Measurements from ENCODE around the gene MAPT. TPM values are rescaled to one million over a fixed set of nuclear protein-coding genes. Genes with fewer than 3 reads are reported as not detected.
A peak's percentile ranks its signal among the peaks of the same experiment; 100 is the strongest.

MAPT gene
- total and polyA plus RNA-seq, 2 of the 13 experiments (the other 11 are each of a cell fraction or from before 2014, with no cell fraction given): 2.1 to 2.8 TPM

DNA sequence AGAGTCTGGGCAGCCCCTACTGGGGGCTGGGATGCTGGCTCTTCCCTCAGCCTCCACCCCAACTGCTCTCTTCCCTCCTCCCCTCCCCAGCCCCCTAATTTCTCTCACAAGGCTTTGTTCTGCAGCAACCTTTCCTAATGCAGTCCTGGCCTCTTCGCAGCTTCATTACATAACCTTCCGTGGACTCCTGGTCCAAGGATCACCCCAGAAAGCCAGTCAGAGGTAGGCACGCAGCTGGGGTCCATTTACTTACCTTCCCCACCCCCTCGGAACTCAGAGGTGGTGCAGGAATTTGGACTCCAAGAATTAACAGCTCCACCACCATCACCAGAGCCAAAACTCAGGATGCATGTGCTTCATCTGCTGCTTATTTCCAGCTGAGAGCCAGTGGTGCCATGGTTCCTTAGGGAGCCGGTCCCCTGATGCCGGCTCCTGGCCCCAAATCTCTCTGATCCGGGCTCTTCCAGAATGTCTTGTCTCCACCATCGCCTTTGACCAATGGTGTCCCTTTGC lies 40.9 kb downstream of the MAPT start (continued):
- TF ChIP-seq, protein P1, sequence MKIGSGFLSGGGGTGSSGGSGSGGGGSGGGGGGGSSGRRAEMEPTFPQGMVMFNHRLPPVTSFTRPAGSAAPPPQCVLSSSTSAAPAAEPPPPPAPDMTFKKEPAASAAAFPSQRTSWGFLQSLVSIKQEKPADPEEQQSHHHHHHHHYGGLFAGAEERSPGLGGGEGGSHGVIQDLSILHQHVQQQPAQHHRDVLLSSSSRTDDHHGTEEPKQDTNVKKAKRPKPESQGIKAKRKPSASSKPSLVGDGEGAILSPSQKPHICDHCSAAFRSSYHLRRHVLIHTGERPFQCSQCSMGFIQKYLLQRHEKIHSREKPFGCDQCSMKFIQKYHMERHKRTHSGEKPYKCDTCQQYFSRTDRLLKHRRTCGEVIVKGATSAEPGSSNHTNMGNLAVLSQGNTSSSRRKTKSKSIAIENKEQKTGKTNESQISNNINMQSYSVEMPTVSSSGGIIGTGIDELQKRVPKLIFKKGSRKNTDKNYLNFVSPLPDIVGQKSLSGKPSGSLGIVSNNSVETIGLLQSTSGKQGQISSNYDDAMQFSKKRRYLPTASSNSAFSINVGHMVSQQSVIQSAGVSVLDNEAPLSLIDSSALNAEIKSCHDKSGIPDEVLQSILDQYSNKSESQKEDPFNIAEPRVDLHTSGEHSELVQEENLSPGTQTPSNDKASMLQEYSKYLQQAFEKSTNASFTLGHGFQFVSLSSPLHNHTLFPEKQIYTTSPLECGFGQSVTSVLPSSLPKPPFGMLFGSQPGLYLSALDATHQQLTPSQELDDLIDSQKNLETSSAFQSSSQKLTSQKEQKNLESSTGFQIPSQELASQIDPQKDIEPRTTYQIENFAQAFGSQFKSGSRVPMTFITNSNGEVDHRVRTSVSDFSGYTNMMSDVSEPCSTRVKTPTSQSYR (CRISPR knock-in tag; IDR thresholded peaks at IDR 0.05; ENCODE audit: borderline replicate concordance): peak; percentile 54
- TF ChIP-seq ZSCAN30 (CRISPR knock-in tag; IDR thresholded peaks at IDR 0.05): no peak
- no peak for TF ChIP-seq HNRNPLL (IDR thresholded peaks at IDR 0.05; ENCODE audit: low read depth, low read length, poor library complexity, severe bottlenecking)
- TF ChIP-seq TMF1 (CRISPR knock-in tag; IDR thresholded peaks at IDR 0.05; ENCODE audit: low read depth): no peak
- TF ChIP-seq, protein P2, sequence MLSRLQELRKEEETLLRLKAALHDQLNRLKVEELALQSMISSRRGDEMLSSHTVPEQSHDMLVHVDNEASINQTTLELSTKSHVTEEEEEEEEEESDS (CRISPR knock-in tag; IDR thresholded peaks at IDR 0.05; ENCODE audit: borderline replicate concordance): no peak
- TF ChIP-seq HNF4A (CRISPR knock-in tag; IDR thresholded peaks at IDR 0.05): peak; percentile 92
- 0 out of 2 replicates have a peak, but pooled peaks have one; percentile 27 for TF ChIP-seq ZNF224 (CRISPR knock-in tag; IDR thresholded peaks at IDR 0.05)
- no peak for TF ChIP-seq JUNB (CRISPR knock-in tag; IDR thresholded peaks at IDR 0.05; ENCODE audit: borderline replicate concordance)
- TF ChIP-seq CENPT (CRISPR knock-in tag; IDR thresholded peaks at IDR 0.05; ENCODE audit: low read depth): no peak
- TF ChIP-seq ZNF326 (CRISPR knock-in tag; IDR thresholded peaks at IDR 0.05; ENCODE audit: borderline replicate concordance): no peak
- TF ChIP-seq, protein P3, sequence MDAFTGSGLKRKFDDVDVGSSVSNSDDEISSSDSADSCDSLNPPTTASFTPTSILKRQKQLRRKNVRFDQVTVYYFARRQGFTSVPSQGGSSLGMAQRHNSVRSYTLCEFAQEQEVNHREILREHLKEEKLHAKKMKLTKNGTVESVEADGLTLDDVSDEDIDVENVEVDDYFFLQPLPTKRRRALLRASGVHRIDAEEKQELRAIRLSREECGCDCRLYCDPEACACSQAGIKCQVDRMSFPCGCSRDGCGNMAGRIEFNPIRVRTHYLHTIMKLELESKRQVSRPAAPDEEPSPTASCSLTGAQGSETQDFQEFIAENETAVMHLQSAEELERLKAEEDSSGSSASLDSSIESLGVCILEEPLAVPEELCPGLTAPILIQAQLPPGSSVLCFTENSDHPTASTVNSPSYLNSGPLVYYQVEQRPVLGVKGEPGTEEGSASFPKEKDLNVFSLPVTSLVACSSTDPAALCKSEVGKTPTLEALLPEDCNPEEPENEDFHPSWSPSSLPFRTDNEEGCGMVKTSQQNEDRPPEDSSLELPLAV (CRISPR knock-in tag; conservative IDR thresholded peaks at IDR 0.05; ENCODE audit: low read depth): no peak
- no peak for TF ChIP-seq HNRNPK (IDR thresholded peaks at IDR 0.05; ENCODE audit: low read depth, low read length, poor library complexity, severe bottlenecking)
- TF ChIP-seq ZBTB8A (CRISPR knock-in tag; IDR thresholded peaks at IDR 0.05; ENCODE audit: borderline replicate concordance, low read depth): no peak
- TF ChIP-seq, protein P4, sequence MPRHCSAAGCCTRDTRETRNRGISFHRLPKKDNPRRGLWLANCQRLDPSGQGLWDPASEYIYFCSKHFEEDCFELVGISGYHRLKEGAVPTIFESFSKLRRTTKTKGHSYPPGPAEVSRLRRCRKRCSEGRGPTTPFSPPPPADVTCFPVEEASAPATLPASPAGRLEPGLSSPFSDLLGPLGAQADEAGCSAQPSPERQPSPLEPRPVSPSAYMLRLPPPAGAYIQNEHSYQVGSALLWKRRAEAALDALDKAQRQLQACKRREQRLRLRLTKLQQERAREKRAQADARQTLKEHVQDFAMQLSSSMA (CRISPR knock-in tag; IDR thresholded peaks at IDR 0.05): no peak
- peak; percentile 51; the same call in 1 of the 2 replicates for TF ChIP-seq RXRB (CRISPR knock-in tag; IDR thresholded peaks at IDR 0.05; ENCODE audit: borderline replicate concordance)
- TF ChIP-seq MBNL3 (CRISPR knock-in tag; conservative IDR thresholded peaks at IDR 0.05): no peak
- peak; percentile 28 for TF ChIP-seq PCBP2 (optimal IDR thresholded peaks at IDR 0.05; ENCODE audit: low read depth, low read length, poor library complexity, severe bottlenecking)
- no peak for TF ChIP-seq ZNF256 (CRISPR knock-in tag; conservative IDR thresholded peaks at IDR 0.05)
- TF ChIP-seq THAP11 (CRISPR knock-in tag; IDR thresholded peaks at IDR 0.05): no peak
- TF ChIP-seq NR3C1 (CRISPR knock-in tag; IDR thresholded peaks at IDR 0.05): no peak
- no peak for TF ChIP-seq ZNF761 (CRISPR knock-in tag; conservative IDR thresholded peaks at IDR 0.05)
- TF ChIP-seq, protein P5, sequence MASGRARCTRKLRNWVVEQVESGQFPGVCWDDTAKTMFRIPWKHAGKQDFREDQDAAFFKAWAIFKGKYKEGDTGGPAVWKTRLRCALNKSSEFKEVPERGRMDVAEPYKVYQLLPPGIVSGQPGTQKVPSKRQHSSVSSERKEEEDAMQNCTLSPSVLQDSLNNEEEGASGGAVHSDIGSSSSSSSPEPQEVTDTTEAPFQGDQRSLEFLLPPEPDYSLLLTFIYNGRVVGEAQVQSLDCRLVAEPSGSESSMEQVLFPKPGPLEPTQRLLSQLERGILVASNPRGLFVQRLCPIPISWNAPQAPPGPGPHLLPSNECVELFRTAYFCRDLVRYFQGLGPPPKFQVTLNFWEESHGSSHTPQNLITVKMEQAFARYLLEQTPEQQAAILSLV (CRISPR knock-in tag; IDR thresholded peaks at IDR 0.05; ENCODE audit: borderline replicate concordance): no peak
- TF ChIP-seq ZC3H4 (CRISPR knock-in tag; IDR thresholded peaks at IDR 0.05; ENCODE audit: borderline replicate concordance): no peak
- 0 out of 2 replicates have a peak, but pooled peaks have one; percentile 42 for TF ChIP-seq ZNF563 (CRISPR knock-in tag; IDR thresholded peaks at IDR 0.05)
- no peak for TF ChIP-seq ZFP36L1 (CRISPR knock-in tag; IDR thresholded peaks at IDR 0.05)

Measured in HepG2 (cell line).